GM12874 (cell line): ENCODE results near the gene IGSF22.

Source experiments
- CTCF ChIP-seq: IDR thresholded peaks from 2 replicates; pipeline ENCODE4 v1.5.1; 2011; ENCODE audit warnings: low read depth, mild to moderate bottlenecking, control low read depth, low read length, moderate library complexity; ENCODE audit not compliant: insufficient read depth

Gene IGSF22

GRCh38 chr11:18710545-18710944 lies 15.4 kb downstream of the IGSF22 start:
- TF ChIP-seq CTCF = no peak

GRCh38 chr11:18709414-18709813 lies 16.6 kb downstream of the IGSF22 start:
- no peak for TF ChIP-seq CTCF

- TF ChIP-seq CTCF = no peak
Observed at GRCh38 chr11:18707811-18708340, 18.1 kb downstream of the IGSF22 start.

GRCh38 chr11:18706330-18707243 lies 19.4 kb downstream of the IGSF22 start:
- no peak for TF ChIP-seq CTCF

- no peak for TF ChIP-seq CTCF
Observed at GRCh38 chr11:18705651-18706281, 20.2 kb downstream of the IGSF22 start.

GRCh38 chr11:18704698-18705097 lies 21.3 kb downstream of the IGSF22 start:
- no peak for TF ChIP-seq CTCF

GRCh38 chr11:18704045-18704645 lies 21.8 kb downstream of the IGSF22 start:
- TF ChIP-seq CTCF = no peak
